NCI-H748 (cell line): Measurements from ENCODE around the gene CNTLN.
A peak's percentile ranks its signal among the peaks of the same experiment; 100 is the strongest.
"Not testable (repeated sequence)": the region's sequence is repeated elsewhere in the genome, so short reads cannot be mapped to it uniquely, and the experiment has no call there.

ENCODE experiments used
- DNase-seq: peaks from one replicate; lab custom pipeline; 2025; ENCODE audit not compliant: unreplicated experiment; lab: John Stamatoyannopoulos, UW

Gene CNTLN

DNA sequence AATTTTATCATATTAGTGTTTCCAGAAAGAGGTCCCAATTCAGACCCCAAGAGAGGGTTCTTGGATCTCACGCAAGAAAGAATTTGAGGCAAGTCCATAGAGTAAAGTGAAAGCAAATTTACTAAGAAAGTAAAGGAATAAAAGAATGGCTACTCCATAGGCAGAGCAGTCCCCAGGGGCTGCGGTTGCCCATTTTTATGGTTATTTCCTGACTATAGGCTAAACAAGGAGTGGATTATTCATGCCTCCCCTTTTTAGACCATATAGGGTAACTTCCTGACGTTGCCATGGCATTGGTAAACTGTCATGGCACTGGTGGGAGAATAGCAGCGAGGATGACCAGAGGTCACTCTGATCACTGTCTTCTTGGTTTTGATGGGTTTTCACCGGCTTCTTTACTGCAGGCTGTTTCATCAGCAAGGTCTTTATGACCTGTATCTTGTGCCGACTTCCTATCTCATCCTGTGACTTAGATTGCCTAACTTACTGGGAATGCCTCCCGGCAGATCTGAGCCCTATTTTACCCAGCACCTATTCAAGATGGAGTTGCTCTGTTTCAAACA lies 262.4 kb downstream of the CNTLN start:
- not testable (repeated sequence) for DNase-seq

DNA sequence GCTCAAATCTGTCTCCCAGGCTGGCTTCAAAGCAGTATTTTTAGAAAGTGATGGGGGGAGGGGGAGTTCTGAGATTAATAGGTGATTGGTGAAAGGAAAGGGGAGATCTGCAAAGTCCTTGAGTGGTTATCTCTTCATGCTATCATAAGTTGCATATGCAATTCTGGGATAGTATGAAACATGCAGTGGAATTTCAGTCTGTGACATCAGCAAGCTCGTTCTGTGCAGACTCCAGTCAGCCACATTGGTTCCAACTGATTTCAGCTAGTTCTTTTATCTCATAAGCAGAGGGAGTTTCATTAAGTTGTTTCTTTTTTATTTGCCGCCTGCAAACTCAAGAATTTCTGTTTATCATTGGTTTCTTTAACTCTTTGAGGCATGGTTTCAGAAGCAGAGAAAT lies 263.5 kb downstream of the CNTLN start:
- DNase-seq: no peak

- DNase-seq: no peak
Observed at GRCh38 chr9:17401858-17402257, 267.0 kb downstream of the CNTLN start.

GRCh38 chr9:17402309-17402708 lies 267.5 kb downstream of the CNTLN start:
- peak; percentile 62 for DNase-seq

- DNase-seq: no peak
Observed at GRCh38 chr9:17403539-17403938, 268.7 kb downstream of the CNTLN start.

DNA sequence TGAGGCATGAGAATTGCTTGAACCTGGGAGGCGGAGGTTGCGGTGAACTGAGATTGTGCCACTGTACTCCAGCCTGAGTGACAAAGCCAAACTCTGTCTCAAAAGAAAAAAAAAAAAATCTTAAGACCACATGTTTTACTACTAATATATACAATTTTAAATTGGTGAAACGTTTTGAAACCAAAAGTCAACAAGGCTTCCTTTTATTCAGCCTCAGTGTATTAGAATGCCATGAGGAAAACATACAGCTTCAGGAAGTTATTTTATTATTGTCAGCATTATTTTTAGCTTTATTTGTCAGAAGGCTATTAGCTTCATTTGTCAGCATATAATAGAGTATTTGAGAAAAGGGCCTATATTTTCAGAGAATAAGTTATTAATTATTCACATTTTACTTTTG lies 280.1 kb downstream of the CNTLN start:
- no peak for DNase-seq

- DNase-seq: no peak
Observed at GRCh38 chr9:17422994-17423680, 288.3 kb downstream of the CNTLN start.

GRCh38 chr9:17423681-17424011 lies 288.8 kb downstream of the CNTLN start:
- DNase-seq: no peak

DNA sequence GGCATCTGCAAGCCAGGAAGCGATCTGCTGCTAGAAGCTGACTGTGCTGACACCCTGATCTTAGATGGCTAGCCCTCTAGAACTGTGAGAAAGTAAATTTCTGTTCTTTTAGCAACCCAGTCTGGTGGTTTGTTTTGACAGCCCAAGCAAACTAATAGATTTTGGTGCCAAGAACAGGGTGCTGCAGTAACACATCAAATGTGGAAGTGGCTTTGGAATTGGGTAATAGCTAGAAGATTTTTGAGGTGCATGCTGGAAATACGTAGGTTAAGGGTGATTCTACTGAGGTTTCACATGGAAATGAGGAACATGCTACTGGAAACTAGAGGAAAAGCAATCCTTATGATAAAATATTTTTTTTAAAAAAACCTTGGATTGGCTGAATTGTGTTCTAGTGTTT lies 290.5 kb downstream of the CNTLN start:
- no peak for DNase-seq

- no peak for DNase-seq
Observed at GRCh38 chr9:17433526-17433925, 298.7 kb downstream of the CNTLN start.

GRCh38 chr9:17436854-17437253 lies 302.0 kb downstream of the CNTLN start:
- DNase-seq: no peak

GRCh38 chr9:17437813-17438212 lies 303.0 kb downstream of the CNTLN start:
- no peak for DNase-seq

DNA sequence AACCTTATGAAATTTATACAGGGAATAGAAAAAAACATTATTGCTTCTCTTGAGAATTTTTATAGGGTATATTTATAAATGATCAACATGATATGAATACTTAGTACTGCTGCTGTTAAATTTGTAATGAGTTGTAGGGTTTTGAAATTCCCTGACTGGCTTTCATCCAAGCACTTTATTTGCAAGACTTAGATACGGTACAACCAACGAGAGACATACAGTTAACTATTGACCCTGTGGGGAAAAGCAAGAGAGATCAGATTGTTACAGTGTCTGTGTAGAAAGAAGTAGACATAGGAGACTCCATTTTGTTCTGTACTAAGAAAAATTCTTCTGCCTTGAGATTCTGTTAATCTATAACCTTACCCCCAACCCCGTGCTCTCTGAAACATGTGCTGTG lies 310.3 kb downstream of the CNTLN start:
- DNase-seq: not testable (repeated sequence)

- DNase-seq: peak; percentile 5
Observed at GRCh38 chr9:17453751-17454150, 318.9 kb downstream of the CNTLN start.

DNA sequence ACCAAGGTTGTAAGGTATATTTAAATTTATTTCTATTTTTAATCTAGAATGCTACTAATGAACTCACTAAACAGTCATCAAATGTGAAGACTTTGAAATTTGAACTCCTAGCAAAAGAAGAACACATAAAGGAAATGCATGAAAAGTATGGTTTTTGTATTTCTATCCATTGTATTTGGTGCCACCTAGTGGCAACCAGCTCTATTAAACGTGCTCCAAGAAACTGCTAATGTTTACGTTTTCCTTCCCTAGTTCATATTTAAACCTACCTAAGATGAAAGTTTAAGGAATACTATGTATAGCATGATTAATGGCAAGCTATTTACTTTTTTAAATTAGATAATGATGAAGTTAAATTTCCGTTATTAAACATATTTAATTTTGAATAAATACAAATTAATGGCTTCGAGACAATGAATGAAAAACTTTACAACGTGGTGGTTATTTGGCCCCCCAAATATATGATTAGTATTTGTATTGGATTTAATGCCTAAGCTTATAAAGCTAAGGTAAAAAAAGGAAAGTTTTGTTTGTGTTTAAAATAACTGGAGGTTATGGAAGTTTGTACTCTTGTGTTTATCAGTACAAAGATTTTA lies 328.1 kb downstream of the CNTLN start:
- peak; percentile 68 for DNase-seq

- DNase-seq: no peak
Observed at GRCh38 chr9:17470036-17470813, 335.4 kb downstream of the CNTLN start.

DNA sequence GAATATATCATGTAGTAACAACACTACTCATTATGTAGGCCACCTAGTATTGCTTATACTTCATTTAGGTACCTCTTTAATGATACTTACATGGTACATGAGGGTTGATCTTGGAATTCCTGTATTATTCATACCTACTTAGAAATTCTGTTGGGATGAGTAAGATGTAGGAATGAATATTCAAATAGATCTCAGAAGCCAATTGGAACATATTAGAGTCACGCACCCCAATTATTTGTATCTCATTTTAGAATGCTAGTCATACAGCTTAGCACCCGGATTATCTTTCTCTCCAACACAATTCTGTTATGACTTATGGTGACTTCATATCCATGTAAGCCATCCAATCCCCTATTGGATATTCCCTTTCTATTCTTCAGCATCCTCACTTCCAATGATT lies 337.3 kb downstream of the CNTLN start:
- no peak for DNase-seq

DNA sequence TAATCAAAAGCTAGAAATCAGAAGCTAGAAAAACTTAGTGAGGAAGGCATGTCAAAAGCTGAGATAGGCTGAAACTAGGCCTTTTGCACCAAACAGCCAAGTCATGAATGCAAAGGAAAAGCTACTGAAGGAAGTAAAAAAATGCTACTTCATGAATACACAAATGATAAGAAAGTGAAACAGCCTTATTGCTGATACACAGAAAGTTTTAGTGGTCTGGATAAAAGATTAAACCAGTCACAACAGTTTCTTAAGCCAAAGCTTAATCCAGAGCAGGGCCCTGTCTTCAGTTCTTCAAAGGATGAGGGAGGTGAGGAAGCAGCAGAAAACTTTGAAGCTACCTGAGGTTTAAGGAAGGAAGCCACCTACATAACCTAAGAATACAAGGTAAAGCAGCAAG lies 341.6 kb downstream of the CNTLN start:
- DNase-seq: no peak

- no peak for DNase-seq
Observed at GRCh38 chr9:17477816-17478215, 343.0 kb downstream of the CNTLN start.

DNA sequence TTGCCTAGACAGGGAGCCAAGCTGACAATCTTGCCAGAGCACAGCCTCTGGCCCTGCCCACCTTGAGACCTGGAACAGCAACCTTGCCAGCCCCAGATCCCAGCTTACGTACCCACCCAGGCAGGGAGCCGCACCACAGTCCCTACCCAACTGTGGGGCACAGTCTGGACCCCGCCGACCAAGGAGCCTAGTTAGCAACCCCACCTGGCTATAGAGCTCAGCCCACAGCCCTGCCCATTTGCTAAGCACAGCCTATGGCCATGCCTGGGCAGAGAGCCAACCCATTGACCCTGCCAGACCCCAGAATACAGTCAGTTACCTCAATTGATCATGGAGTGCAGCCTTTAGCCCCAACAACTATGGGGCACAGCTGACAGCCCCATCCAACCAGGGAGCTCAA lies 346.1 kb downstream of the CNTLN start:
- DNase-seq: no peak

DNA sequence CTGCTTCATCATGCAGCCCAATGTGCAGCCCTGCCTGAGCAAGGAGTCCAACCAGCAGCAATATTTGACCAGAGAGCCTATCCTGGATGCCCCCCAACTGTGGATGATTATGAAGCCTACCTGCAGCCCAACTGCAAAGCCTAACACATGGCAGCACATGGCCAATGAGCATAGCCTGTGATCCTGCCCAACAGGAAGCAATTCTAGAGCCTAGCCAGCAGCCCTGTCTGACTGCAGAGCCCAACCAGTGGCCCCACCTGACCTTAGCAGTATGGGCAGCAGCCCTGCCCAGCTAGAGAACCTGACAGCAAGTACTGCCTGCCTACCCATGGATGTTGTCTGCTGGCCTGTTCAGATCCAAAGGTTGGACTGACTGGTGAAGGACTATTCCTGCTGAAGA lies 346.7 kb downstream of the CNTLN start:
- DNase-seq: peak; percentile 24

DNA sequence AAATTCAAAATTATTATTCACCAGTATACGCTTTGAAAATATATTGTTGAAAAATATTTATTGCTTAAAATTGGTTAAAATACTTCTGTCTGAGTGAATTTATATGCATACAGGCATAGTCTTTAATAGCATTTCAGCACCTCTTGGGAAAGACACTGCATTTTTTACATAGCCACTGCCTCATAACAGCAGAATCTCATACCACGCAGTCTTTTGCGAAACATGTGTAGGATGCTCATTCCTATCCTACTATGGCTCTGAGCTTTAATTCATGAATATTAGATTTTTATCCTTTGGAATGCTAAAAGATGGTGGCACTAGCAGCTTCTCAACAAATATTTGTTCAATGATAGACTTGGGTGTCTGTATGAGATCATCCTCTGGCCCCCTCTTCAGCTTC lies 350.1 kb downstream of the CNTLN start:
- DNase-seq: no peak
